HG03280 (cell line): ENCODE data around the gene BST2.

Experiments
- ATAC-seq: cut with Tn5 transposase; IDR thresholded peaks from one replicate; pipeline ENCODE4 v1.9.1; 2021; ENCODE audit warnings: mild to moderate bottlenecking, moderate library complexity; ENCODE audit not compliant: unreplicated experiment

BST2 gene, protein sequence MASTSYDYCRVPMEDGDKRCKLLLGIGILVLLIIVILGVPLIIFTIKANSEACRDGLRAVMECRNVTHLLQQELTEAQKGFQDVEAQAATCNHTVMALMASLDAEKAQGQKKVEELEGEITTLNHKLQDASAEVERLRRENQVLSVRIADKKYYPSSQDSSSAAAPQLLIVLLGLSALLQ

DNA sequence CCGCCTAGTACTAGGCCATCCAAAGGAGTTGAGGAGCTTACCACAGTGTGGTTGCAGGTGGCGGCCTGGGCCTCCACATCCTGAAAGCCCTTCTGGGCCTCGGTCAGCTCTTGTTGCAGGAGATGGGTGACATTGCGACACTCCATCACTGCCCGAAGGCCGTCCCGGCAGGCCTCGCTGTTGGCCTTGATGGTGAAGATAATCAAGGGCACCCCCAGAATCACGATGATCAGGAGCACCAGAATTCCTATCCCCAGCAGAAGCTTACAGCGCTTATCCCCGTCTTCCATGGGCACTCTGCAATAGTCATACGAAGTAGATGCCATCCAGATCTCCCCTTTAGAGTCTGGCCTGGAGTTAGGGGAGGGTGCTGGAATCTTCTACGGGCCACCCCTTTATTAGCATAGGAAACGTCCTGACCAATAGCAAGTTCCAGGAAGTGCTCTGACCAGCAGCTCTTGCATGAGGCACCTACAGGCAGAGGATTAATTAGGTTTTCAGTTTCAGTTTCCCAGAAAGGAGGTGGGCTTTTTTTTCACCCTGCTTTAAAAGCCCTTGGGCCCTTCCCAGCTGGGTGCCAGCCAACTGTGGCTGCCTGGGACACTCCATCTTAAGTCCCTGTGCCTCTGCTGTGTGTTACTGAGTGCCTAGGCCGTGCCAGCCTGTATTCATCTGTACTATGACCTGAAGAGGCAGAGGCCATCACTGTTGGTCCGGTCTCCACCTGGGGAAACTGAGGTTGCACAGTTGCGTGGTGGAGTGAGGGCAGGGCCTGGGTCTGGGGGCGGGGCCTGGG lies at the start of gene BST2:
Gene BST2 (minus strand): TSS at position 381 of the 796 bp plus-strand sequence. CDS start 55 bp downstream, at position 326.
- ATAC-seq: peak; percentile 84

DNA sequence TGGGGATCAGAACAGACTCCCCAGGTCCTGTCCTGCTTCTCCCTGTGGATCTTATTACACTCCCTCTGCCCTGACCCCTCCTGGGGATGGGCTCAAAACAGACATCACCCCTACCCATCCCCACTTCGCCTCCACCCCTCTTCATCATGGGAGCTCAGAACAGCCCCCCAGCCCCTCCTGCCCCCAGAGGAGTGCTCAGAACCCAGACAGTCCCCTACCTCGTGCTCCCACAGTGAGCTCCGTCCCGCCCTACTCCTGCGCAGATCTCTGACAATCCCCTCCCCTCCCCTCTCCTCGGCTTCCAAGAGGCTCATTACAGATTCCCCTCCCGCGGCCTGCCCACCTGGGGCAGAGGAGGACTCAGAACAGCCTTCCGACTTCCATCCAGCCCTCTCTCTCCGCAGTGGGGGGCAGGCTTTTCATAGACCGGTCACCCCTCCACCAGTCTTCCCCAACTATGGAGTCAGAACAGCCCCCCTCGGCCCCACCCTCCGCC lies 49.2 kb upstream of the BST2 start:
- ATAC-seq: no peak

DNA sequence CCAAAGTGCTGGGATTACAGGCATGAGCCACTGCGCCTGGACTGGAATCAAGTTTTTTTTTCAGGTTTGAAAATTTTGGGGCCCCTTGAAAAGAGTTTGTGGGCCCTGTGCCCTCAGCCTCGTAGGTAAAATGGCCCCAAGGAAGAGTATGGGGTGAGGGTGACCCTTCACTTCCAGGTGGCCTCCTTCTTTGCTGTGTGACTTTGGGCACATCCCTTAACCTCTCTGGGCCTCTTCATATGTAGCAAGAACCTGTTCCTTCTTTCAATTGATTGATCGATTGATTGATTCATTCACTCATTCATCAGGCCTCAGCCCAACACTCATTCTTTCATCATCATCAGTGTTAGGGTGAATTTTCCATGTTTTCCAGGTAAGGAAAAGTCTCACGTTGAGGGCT lies 46.4 kb upstream of the BST2 start:
- no peak for ATAC-seq

DNA sequence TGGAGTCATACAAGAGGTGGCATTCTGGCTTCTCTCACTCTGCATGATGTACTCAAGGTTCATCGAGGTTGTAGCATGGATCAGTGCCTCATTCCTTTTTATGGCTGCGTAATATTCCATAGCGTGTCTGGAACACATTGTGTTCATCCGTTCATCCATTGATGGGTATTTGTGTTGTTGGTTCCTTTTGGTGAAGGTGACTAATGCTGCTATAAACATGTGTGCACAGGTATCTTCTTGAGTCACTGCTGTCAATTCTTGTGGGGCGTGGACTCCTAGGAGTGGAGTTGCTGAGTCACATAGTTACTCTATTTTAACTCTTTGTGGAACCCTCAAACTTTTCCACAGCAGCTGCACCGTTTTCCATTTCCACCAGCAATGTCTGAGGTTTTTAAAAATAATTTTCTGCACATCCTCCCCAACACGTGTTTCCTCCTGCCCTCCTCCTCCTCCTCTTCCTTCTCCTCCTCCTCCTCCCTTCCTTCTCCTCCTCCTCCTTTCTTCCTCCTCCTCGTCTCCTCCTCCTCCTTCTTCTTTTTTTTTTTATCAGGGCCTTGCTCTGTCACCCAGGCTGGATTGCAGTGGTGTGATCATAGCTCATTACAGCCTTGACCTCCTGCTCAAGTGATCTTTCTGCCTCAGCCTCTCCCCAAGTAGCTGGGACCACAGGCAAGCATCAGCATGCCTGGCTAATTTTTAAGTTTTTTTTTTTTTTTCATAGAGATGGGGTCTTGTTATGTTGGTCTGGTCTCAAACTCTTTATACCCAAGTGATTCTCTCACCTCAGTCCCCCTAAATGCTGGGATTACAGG lies 45.0 kb upstream of the BST2 start:
- ATAC-seq: no peak

- no peak for ATAC-seq
Observed at GRCh38 chr19:17448131-17448967, 42.9 kb upstream of the BST2 start, which contains the start of gene TMEM221. Gene TMEM221, minus strand, starts transcription at chr19:17448668. Its CDS starts 206 bp downstream, at chr19:17448462.

GRCh38 chr19:17447704-17448130 lies 42.3 kb upstream of the BST2 start:
- no peak for ATAC-seq

- ATAC-seq: no peak
Observed at GRCh38 chr19:17445526-17446165, 40.2 kb upstream of the BST2 start.

GRCh38 chr19:17441241-17442021 lies 36.0 kb upstream of the BST2 start:
- no peak for ATAC-seq

- no peak for ATAC-seq
Observed at GRCh38 chr19:17436874-17437267, 31.4 kb upstream of the BST2 start.

DNA sequence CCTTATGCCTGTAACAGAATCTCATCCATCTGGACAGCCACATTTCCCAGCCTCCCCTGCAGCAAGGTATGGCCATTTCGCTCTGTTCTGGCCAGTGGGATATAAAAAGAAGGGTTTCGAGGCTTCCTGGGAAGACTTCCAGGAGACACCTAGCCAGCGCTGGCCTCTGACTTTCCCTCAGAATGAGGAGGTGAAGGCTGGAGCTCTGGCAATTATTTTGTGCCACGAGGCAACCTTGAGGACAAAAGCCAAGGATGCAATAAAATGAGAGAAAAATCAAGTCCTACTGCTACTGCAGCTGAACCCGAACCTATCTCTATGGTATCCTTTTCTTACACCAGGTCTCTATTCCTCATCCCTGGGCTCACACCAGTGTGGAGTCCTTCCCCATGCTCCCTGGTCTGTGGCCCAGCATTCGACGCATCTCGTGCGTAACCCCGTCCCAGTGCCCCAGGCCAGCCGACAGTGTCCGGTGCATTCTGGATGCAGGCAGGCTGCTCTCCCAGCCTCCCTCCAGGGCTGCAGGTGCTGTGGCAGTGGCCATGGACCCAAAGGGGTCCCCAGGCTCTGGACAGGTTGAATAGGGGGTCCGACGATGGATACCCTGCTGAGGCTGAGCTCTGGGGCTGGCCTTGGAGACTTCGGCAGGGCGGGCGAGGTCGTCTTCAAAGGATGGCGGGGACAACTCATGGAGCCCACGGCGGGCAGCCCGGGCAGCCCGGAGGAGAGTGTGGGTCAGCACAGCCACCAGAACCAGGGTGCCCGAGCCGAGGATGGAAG lies 30.9 kb upstream of the BST2 start:
- no peak for ATAC-seq

GRCh38 chr19:17435218-17435617 lies 29.8 kb upstream of the BST2 start:
- ATAC-seq: no peak

GRCh38 chr19:17431417-17431816 lies 26.0 kb upstream of the BST2 start:
- no peak for ATAC-seq

DNA sequence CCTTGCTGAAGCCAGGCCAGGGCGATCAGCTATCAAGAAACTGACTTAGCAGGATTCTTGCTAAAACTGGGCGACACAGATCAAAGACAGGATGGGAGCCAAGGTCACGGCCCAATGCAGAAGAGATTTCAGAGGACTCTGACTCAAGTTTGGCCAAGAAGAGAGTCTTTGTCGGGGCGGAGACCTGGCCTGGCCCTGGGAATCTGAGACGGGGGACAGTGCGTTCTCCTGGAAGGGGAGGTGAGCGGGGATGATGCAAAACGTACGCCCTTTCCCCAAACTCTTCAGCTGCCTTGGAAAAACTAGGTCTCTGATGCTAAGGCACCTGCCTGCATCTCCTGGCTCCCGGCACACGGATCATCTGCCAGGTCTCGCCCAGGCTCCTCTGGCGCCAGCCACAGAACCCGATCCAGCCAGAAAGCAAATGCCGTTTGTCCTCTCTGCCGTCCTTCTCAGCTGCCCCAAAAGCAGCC lies 24.2 kb upstream of the BST2 start:
- ATAC-seq: no peak

DNA sequence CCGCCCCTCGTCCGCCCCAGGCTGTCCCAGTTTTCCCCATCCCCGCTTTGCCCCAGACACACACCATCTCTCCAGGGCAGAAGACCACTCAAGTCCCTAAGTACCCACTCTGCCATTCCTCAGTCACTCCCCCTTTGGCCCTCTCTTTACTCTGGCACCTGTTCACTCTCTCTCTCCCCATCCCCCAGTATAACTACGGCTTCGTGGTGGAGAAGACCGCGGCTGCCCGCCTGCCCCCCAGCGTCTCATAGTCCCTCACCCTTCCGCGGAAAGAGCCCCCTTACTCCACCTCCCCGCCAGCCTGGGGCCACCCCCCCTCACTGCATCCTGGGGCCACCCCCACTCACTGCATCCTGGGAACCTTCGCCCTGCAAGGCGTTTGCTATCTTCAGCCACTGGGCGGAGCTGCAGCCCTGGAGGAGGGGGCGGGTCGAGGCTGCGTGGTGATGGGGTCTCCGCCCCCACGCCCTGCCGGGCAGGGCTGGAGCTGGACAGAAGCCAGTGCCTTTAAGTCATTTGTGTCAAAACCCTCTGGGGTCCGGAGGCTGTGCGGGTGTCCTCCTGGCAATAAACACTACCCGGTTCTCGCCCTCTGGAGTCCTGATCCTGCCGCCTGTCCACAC lies 19.4 kb upstream of the BST2 start:
- ATAC-seq: no peak

- ATAC-seq: no peak
Observed at GRCh38 chr19:17423429-17424208, 18.2 kb upstream of the BST2 start.

GRCh38 chr19:17421942-17422341 lies 16.5 kb upstream of the BST2 start:
- ATAC-seq: no peak

GRCh38 chr19:17420475-17420924 lies 15.1 kb upstream of the BST2 start:
- no peak for ATAC-seq
